HG02884 (cell line): ENCODE results near the gene RFT1.
"Not testable (repeated sequence)": the region's sequence is repeated elsewhere in the genome, so short reads cannot be mapped to it uniquely, and the experiment has no call there.

Experiments used
- ATAC-seq: cut with Tn5 transposase; IDR thresholded peaks from one replicate; pipeline ENCODE4 v1.9.1; 2021; ENCODE audit warnings: mild to moderate bottlenecking, moderate library complexity; ENCODE audit not compliant: unreplicated experiment

RFT1 gene

GRCh38 chr3:53163444-53164387 is 33.5 kb upstream of the RFT1 start:
- ATAC-seq: no peak

GRCh38 chr3:53162672-53163443 is 32.6 kb upstream of the RFT1 start:
- ATAC-seq: peak; percentile 36

GRCh38 chr3:53161820-53162671 is 31.8 kb upstream of the RFT1 start:
- no peak for ATAC-seq

GRCh38 chr3:53161450-53161819 is 31.2 kb upstream of the RFT1 start:
- ATAC-seq: peak; percentile 2

- ATAC-seq: peak; percentile 35
Observed at GRCh38 chr3:53160660-53161449, 30.6 kb upstream of the RFT1 start, which contains the start of gene PRKCD. TSS of gene PRKCD (plus strand) at chr3:53161209. CDS start at chr3:53178423, 17,214 bp downstream.

- no peak for ATAC-seq
Observed at GRCh38 chr3:53160061-53160659, 29.9 kb upstream of the RFT1 start.

- no peak for ATAC-seq
Observed at GRCh38 chr3:53159156-53160060, 29.2 kb upstream of the RFT1 start.

GRCh38 chr3:53158765-53159155 is 28.5 kb upstream of the RFT1 start:
- no peak for ATAC-seq

GRCh38 chr3:53157974-53158580 is 27.8 kb upstream of the RFT1 start:
- no peak for ATAC-seq

- ATAC-seq: no peak
Observed at GRCh38 chr3:53156368-53156834, 26.2 kb upstream of the RFT1 start.

GRCh38 chr3:53155760-53156159 is 25.5 kb upstream of the RFT1 start:
- ATAC-seq: no peak

- no peak for ATAC-seq
Observed at GRCh38 chr3:53154881-53155285, 24.6 kb upstream of the RFT1 start.

GRCh38 chr3:53153980-53154379 is 23.7 kb upstream of the RFT1 start:
- no peak for ATAC-seq

GRCh38 chr3:53153264-53153823 is 23.1 kb upstream of the RFT1 start:
- no peak for ATAC-seq

- ATAC-seq: no peak
Observed at GRCh38 chr3:53151870-53152660, 21.8 kb upstream of the RFT1 start.

- no peak for ATAC-seq
Observed at GRCh38 chr3:53151465-53151864, 21.2 kb upstream of the RFT1 start.

GRCh38 chr3:53151086-53151438 is 20.8 kb upstream of the RFT1 start:
- not testable (repeated sequence) for ATAC-seq
